ENCODE measurements around the gene STXBP1. TPM values are rescaled to one million over a fixed set of nuclear protein-coding genes. Genes with fewer than 3 reads are reported as not detected.

Gene STXBP1
- total RNA-seq, 1 experiment from 2014 or later = 40.6 TPM

DNA sequence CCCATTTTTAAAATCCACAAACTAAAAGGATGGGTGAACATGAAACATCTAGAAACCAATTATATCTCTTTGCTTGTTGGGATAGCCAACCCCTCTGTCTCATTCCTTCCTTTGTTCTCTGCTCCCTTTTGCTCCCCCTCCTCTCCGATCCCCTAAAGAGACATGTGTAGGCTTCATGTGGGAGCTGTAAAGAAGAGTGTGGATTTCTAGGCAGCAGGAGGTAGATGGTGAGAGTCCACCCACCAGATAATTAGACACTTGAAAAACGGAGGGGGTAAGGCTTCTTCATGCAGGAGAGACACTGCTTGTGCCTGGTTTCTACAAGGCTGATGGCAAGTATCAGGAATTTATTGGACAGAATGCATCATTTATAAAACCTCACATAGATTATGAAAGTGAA lies 67.4 kb downstream of the STXBP1 start:
- no peak overlapping the region for H3K9ac ChIP-seq (ENCODE audit: low read length)
- POLR2A ChIA-PET = no interaction called here
- DNase-seq (ENCODE audit: low read depth, low spot score) (no peak), ATAC-seq (no peak)
- no peaks in the 10 kb centered on the region for H3K79me2 ChIP-seq (ENCODE audit: insufficient read depth, low read length)
- no peaks in the 10 kb centered on the region for H3K27me3 ChIP-seq (ENCODE audit: insufficient read depth, low read length)
- H3K4me3 ChIP-seq (replicated peaks in 1 of 2; ENCODE audit: low read depth in 1 of 2, low read length in 2 of 2) = no peak overlapping the region
- CTCF ChIA-PET = no interaction called here
- TF ChIP-seq POLR2A (IDR thresholded peaks at IDR 0.05; ENCODE audit: borderline replicate concordance, extremely low read depth, insufficient read depth, insufficient read length) (no peak), POLR2AphosphoS5 (IDR thresholded peaks at IDR 0.05; ENCODE audit: low read depth, low read length) (no peak), SIN3A (IDR thresholded peaks at IDR 0.05; ENCODE audit: low read depth) (no peak), YY1 (IDR thresholded peaks at IDR 0.05; ENCODE audit: extremely low read depth, insufficient replicate concordance, low read depth, low read length) (no peak), CBX3 (IDR thresholded peaks at IDR 0.05; ENCODE audit: low read depth) (no peak), RAD21 (IDR thresholded peaks at IDR 0.05; ENCODE audit: low read depth) (no peak), EGR1 (IDR thresholded peaks at IDR 0.05; ENCODE audit: low read depth) (no peak), CEBPB (IDR thresholded peaks at IDR 0.05; ENCODE audit: low read depth) (no peak)
- TF ChIP-seq, protein P1, sequence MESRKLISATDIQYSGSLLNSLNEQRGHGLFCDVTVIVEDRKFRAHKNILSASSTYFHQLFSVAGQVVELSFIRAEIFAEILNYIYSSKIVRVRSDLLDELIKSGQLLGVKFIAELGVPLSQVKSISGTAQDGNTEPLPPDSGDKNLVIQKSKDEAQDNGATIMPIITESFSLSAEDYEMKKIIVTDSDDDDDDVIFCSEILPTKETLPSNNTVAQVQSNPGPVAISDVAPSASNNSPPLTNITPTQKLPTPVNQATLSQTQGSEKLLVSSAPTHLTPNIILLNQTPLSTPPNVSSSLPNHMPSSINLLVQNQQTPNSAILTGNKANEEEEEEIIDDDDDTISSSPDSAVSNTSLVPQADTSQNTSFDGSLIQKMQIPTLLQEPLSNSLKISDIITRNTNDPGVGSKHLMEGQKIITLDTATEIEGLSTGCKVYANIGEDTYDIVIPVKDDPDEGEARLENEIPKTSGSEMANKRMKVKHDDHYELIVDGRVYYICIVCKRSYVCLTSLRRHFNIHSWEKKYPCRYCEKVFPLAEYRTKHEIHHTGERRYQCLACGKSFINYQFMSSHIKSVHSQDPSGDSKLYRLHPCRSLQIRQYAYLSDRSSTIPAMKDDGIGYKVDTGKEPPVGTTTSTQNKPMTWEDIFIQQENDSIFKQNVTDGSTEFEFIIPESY (IDR thresholded peaks at IDR 0.05; ENCODE audit: extremely low read depth, insufficient replicate concordance, low read length) = no peak
- TF ChIP-seq, protein P2, sequence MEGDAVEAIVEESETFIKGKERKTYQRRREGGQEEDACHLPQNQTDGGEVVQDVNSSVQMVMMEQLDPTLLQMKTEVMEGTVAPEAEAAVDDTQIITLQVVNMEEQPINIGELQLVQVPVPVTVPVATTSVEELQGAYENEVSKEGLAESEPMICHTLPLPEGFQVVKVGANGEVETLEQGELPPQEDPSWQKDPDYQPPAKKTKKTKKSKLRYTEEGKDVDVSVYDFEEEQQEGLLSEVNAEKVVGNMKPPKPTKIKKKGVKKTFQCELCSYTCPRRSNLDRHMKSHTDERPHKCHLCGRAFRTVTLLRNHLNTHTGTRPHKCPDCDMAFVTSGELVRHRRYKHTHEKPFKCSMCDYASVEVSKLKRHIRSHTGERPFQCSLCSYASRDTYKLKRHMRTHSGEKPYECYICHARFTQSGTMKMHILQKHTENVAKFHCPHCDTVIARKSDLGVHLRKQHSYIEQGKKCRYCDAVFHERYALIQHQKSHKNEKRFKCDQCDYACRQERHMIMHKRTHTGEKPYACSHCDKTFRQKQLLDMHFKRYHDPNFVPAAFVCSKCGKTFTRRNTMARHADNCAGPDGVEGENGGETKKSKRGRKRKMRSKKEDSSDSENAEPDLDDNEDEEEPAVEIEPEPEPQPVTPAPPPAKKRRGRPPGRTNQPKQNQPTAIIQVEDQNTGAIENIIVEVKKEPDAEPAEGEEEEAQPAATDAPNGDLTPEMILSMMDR (IDR thresholded peaks at IDR 0.05 in 2 of 3, conservative IDR thresholded peaks at IDR 0.05 in 1 of 3; ENCODE audit: borderline replicate concordance in 1 of 3, insufficient read depth in 1 of 3, low read depth in 2 of 3, low read length in 2 of 3) = no peak
- TF ChIP-seq, protein P3, sequence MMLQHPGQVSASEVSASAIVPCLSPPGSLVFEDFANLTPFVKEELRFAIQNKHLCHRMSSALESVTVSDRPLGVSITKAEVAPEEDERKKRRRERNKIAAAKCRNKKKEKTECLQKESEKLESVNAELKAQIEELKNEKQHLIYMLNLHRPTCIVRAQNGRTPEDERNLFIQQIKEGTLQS (IDR thresholded peaks at IDR 0.05) = no peak
- TF ChIP-seq, protein P4, sequence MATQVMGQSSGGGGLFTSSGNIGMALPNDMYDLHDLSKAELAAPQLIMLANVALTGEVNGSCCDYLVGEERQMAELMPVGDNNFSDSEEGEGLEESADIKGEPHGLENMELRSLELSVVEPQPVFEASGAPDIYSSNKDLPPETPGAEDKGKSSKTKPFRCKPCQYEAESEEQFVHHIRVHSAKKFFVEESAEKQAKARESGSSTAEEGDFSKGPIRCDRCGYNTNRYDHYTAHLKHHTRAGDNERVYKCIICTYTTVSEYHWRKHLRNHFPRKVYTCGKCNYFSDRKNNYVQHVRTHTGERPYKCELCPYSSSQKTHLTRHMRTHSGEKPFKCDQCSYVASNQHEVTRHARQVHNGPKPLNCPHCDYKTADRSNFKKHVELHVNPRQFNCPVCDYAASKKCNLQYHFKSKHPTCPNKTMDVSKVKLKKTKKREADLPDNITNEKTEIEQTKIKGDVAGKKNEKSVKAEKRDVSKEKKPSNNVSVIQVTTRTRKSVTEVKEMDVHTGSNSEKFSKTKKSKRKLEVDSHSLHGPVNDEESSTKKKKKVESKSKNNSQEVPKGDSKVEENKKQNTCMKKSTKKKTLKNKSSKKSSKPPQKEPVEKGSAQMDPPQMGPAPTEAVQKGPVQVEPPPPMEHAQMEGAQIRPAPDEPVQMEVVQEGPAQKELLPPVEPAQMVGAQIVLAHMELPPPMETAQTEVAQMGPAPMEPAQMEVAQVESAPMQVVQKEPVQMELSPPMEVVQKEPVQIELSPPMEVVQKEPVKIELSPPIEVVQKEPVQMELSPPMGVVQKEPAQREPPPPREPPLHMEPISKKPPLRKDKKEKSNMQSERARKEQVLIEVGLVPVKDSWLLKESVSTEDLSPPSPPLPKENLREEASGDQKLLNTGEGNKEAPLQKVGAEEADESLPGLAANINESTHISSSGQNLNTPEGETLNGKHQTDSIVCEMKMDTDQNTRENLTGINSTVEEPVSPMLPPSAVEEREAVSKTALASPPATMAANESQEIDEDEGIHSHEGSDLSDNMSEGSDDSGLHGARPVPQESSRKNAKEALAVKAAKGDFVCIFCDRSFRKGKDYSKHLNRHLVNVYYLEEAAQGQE (IDR thresholded peaks at IDR 0.05; ENCODE audit: low read depth) = no peak
- H3K4me2 ChIP-seq (ENCODE audit: low read length) = no peak overlapping the region
- H4K20me1 ChIP-seq (ENCODE audit: insufficient read depth) = no peaks in the 10 kb centered on the region
- RAD21 ChIA-PET (ENCODE audit: low non-redundant PET in 1 of 2, low total read pairs in 2 of 2, uncharacterized antibody in 2 of 2, unreplicated experiment in 2 of 2) = no interaction called here
- peaks cover 0 to 5% of the 10 kb centered on the region in 2 experiments; a peak in 1 of 4 replicates for H3K4me1 ChIP-seq (ENCODE audit: control insufficient read depth in 1 of 2, insufficient read depth in 2 of 2, low read length in 2 of 2)
- H2AFZ ChIP-seq (ENCODE audit: low read depth, low read length, poor library complexity, severe bottlenecking) = no peak overlapping the region
- no peaks in the 10 kb centered on the region for H3K9me2 ChIP-seq (ENCODE audit: insufficient read depth)
- H3K36me3 ChIP-seq (ENCODE audit: control insufficient read depth in 1 of 2, insufficient read depth in 2 of 2, low read length in 2 of 2) = peaks cover 0 to 3% of the 10 kb centered on the region in 2 experiments; a peak in 1 of 4 replicates
- H3K27ac ChIP-seq (ENCODE audit: low read depth, low read length) = no peak overlapping the region
- intact Hi-C loops (cut with micrococcal nuclease) = no loop called here
- H3K9me3 ChIP-seq (ENCODE audit: control insufficient read depth in 1 of 2, insufficient read depth in 1 of 2, low read depth in 1 of 2, low read length in 2 of 2) = no peaks in the 10 kb centered on the region
- BruUV-seq (replicated peaks) = no TSS peak
